Lung (tissue), 12 donors: ENCODE results near the gene IL11RA. TPM values are rescaled to one million over a fixed set of nuclear protein-coding genes. Genes with fewer than 3 reads are reported as not detected.

Experiments
- ATAC-seq: fragments of 200-7000 bp; cut with Tn5 transposase; one replicate; pipeline ENCODE4 v1.9.1; 2020; ENCODE audit warnings: moderate number of reproducible peaks; ENCODE audit not compliant: insufficient read depth, low FRiP score
- DNase-seq, 3 donors: peaks; one replicate each; pipeline ENCODE4 v3.0.0-alpha.2; 2013 to 2017
- H3K27ac ChIP-seq, 2 donors: one replicate each; pipeline ENCODE4 v1.5.1; 2013; ENCODE audit warnings: mild to moderate bottlenecking in 2 of 2, moderate library complexity in 2 of 2, control low read depth in 1 of 2, inconsistent platforms in 1 of 2, low read depth in 1 of 2, low read length in 1 of 2
- H3K27me3 ChIP-seq, 3 donors: one replicate each; pipeline ENCODE4 v1.5.1; 2013; ENCODE audit warnings: low read length in 2 of 3; ENCODE audit not compliant: control insufficient read depth in 3 of 3, insufficient read depth in 3 of 3
- H3K36me3 ChIP-seq, 4 donors: one replicate each; pipeline ENCODE4 v1.5.1; 2013; ENCODE audit warnings: low read length in 4 of 4, mild to moderate bottlenecking in 1 of 4, moderate library complexity in 1 of 4; ENCODE audit not compliant: control insufficient read depth in 4 of 4, insufficient read depth in 4 of 4
- H3K4me1 ChIP-seq, 5 donors: one replicate each; pipeline ENCODE4 v1.5.1; 2013; ENCODE audit warnings: low read length in 5 of 5, mild to moderate bottlenecking in 2 of 5, moderate library complexity in 1 of 5; ENCODE audit not compliant: control insufficient read depth in 5 of 5, insufficient read depth in 5 of 5
- H3K4me3 ChIP-seq: one replicate; pipeline ENCODE4 v1.5.1; 2013; ENCODE audit warnings: mild to moderate bottlenecking, control low read depth, moderate library complexity
- H3K9ac ChIP-seq, 2 donors: one replicate each; pipeline ENCODE4 v1.5.1; 2013; ENCODE audit warnings: low read length in 2 of 2, control low read depth in 1 of 2; ENCODE audit not compliant: insufficient read depth in 1 of 2
- H3K9me3 ChIP-seq, 4 donors: one replicate each; pipeline ENCODE4 v1.5.1; 2013; ENCODE audit warnings: low read length in 3 of 4, mild to moderate bottlenecking in 1 of 4, moderate library complexity in 1 of 4; ENCODE audit not compliant: control insufficient read depth in 4 of 4, insufficient read depth in 3 of 4
- WGBS, 2 donors: extraction: QIAGEN DNeasy Blood & Tissue Kit; methylation state at CpG; one replicate each; pipeline ENCODE4 v1.1.7; 2013; 5-methylcytosine and 5-hydroxymethylcytosine counted together
- polyA plus RNA-seq, 2 donors: library from polyadenylated mRNA; stranded (reverse); fragments of 200-250 nt; gene quantifications; one replicate each; pipeline ENCODE4 v1.2.1, GENCODE V29; 2013
- total RNA-seq, 2 donors: library from RNA; depleted of rRNA in 1 of 2; stranded (reverse); fragments of >200 nt in 1 of 2; gene quantifications; one replicate each; pipeline ENCODE4 v1.2.1, GENCODE V29; 2014 to 2021
- TF ChIP-seq, protein P1 (sequence below): IDR thresholded peaks from 2 replicates; pipeline ENCODE4 v1.5.1; 2012; ENCODE audit warnings: mild to moderate bottlenecking; ENCODE audit errors: control extremely low read depth, extremely low read depth
- donor health status: control.
- donor health status: control.
- donor health status: Bipolar disorder and iron deficiency.
- donor health status: healthy.
- donor health status: DM: yes; HTN: yes; CAD: no.

IL11RA gene
- total and polyA plus RNA-seq, 4 donors = 5.5 to 30.5 (median 12.6) TPM

DNA sequence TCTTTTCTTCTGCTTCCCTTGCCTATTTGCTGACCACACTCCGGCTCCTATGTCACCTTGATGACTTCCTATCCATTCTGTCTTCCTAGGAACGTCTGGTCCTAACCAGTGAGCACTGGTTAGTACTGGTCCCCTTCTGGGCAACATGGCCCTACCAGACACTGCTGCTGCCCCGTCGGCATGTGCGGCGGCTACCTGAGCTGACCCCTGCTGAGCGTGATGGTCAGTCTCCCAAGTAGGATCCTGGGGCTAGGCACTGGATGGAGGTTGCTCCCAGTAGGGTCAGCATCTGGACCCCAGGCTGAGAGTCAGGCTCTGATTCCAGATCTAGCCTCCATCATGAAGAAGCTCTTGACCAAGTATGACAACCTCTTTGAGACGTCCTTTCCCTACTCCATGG lies 3.3 kb upstream of the IL11RA start:
- no peaks in the 10 kb centered on the region for H3K9me3 ChIP-seq
- WGBS, 2 donors = 95% methylated on average over 8 of the region's 8 CpGs
- ATAC-seq (no peak), DNase-seq (no peak)
- H3K27me3 ChIP-seq = no peaks in the 10 kb centered on the region
- TF ChIP-seq, protein P1, sequence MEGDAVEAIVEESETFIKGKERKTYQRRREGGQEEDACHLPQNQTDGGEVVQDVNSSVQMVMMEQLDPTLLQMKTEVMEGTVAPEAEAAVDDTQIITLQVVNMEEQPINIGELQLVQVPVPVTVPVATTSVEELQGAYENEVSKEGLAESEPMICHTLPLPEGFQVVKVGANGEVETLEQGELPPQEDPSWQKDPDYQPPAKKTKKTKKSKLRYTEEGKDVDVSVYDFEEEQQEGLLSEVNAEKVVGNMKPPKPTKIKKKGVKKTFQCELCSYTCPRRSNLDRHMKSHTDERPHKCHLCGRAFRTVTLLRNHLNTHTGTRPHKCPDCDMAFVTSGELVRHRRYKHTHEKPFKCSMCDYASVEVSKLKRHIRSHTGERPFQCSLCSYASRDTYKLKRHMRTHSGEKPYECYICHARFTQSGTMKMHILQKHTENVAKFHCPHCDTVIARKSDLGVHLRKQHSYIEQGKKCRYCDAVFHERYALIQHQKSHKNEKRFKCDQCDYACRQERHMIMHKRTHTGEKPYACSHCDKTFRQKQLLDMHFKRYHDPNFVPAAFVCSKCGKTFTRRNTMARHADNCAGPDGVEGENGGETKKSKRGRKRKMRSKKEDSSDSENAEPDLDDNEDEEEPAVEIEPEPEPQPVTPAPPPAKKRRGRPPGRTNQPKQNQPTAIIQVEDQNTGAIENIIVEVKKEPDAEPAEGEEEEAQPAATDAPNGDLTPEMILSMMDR = no peak
- H3K9ac ChIP-seq = no peak overlapping the region
- H3K36me3 ChIP-seq = peaks cover 0 to 19% (median 16%) of the 10 kb centered on the region in 4 donors
- no peak overlapping the region for H3K27ac ChIP-seq
- peaks cover 4 to 51% (median 26%) of the 10 kb centered on the region in 5 donors for H3K4me1 ChIP-seq
- H3K4me3 ChIP-seq = no peak overlapping the region

DNA sequence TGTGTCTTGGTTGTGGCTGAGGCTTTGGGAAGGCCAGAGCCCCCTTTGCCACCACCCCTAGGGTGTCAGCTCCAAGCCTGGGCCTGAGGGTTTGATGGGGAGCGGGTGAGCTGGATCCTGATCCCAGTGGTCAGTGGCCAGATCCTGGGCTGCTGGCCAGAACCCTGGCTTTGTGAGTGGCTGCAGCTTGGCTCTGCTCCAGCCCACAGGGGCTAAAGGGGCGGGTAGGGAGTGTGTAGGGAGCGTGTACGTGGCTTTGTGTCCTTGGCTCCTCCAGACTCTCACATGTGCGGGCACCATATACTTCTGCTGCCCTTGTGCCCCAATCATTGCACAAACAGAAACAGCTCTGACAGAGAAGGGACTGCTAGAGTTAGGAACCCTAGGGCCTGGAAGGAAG lies 1.2 kb upstream of the IL11RA start:
- WGBS, 2 donors = 72 to 81% methylated on average over 5 of the region's 5 CpGs
- no peak overlapping the region for H3K4me3 ChIP-seq
- TF ChIP-seq, protein P1 = no peak
- no peak overlapping the region for H3K9ac ChIP-seq
- no peak for ATAC-seq
- no peaks in the 10 kb centered on the region for H3K9me3 ChIP-seq
- H3K27ac ChIP-seq = peak overlapping the region in 1 of 2 donors; percentile 81
- H3K27me3 ChIP-seq = no peaks in the 10 kb centered on the region
- H3K4me1 ChIP-seq = peaks cover 12 to 70% (median 37%) of the 10 kb centered on the region in 5 donors
- no peak for DNase-seq
- peaks cover 0 to 20% (median 16%) of the 10 kb centered on the region in 4 donors for H3K36me3 ChIP-seq

DNA sequence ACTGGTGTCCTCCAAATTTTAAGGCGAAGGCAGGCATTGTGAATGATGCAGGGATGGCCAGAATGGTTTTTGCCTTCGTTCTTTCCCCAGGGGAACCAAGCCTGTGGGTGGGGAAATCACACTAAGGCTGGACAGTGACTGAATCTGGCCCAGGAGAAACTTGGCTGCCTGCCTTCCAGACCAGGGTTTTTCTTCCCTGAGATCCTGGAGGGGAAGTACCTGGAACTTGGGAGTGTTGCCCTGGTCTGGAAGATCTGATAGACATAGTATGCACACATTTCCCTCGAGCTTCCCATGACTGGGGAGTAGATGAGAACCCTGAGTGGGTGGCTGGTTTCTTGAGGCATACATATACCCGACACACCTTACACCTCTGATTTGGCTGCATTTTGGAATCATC lies 664 bp upstream of the IL11RA start:
- H3K4me1 ChIP-seq = peaks cover 12 to 65% (median 37%) of the 10 kb centered on the region in 5 donors

More for the DNA sequence above, 664 bp upstream of the IL11RA start:
- 54 to 69% methylated on average over 4 of the region's 4 CpGs for whole genome bisulfite sequencing, 2 donors
- TF ChIP-seq, protein P1 = no peak
- H3K9ac ChIP-seq = no peak overlapping the region
- ATAC-seq (no peak), DNase-seq (peak in 1 of 3 donors; percentile 16)
- no peak overlapping the region for H3K4me3 ChIP-seq
- peak overlapping the region; percentile 81 to 88 for H3K27ac ChIP-seq
- H3K36me3 ChIP-seq = peaks cover 0 to 20% (median 16%) of the 10 kb centered on the region in 4 donors
- H3K9me3 ChIP-seq = no peaks in the 10 kb centered on the region
- no peaks in the 10 kb centered on the region for H3K27me3 ChIP-seq
